Fibroblast of the aortic adventitia (primary cell): ENCODE results near the gene DOCK4. TPM values are rescaled to one million over a fixed set of nuclear protein-coding genes. Genes with fewer than 3 reads are reported as not detected.

Experiments used
- DNase-seq: peaks from one replicate; pipeline ENCODE4 v3.0.0-alpha.2; 2010; ENCODE audit warnings: low read depth
- H3K4me3 ChIP-seq: 2 replicates; pipeline ENCODE4 v1.5.1; 2011; ENCODE audit warnings: low read depth, mild to moderate bottlenecking, control low read depth, low read length, moderate library complexity
- CTCF ChIP-seq: IDR thresholded peaks from 2 replicates; pipeline ENCODE4 v1.5.1; 2011; ENCODE audit warnings: mild to moderate bottlenecking, low read length, control low read depth, inconsistent platforms; ENCODE audit not compliant: insufficient read depth
- total RNA-seq: library from RNA; depleted of rRNA; stranded (reverse); fragments of >200 nt; gene quantifications from 2 replicates; pipeline ENCODE4 v1.2.3, GENCODE V29; 2012; ENCODE audit warnings: low replicate concordance

DOCK4 gene
- total RNA-seq, 1 donor, result 25.9 TPM

GRCh38 chr7:112160130-112160770, 45.9 kb downstream of the DOCK4 start:
- TF ChIP-seq CTCF, result no peak
- peak; percentile 36 for DNase-seq
- H3K4me3 ChIP-seq, result no peak overlapping the region

GRCh38 chr7:112159351-112159750, 46.8 kb downstream of the DOCK4 start:
- DNase-seq, result no peak
- H3K4me3 ChIP-seq, result no peak overlapping the region
- no peak for TF ChIP-seq CTCF

- DNase-seq, result peak; percentile 59
- TF ChIP-seq CTCF, result no peak
- H3K4me3 ChIP-seq, result no peak overlapping the region
Observed at GRCh38 chr7:112157072-112157471, 49.1 kb downstream of the DOCK4 start.

GRCh38 chr7:112156412-112156811, 49.8 kb downstream of the DOCK4 start:
- DNase-seq, result no peak
- H3K4me3 ChIP-seq, result no peak overlapping the region
- no peak for TF ChIP-seq CTCF

- H3K4me3 ChIP-seq, result no peak overlapping the region
- TF ChIP-seq CTCF, result no peak
- no peak for DNase-seq
Observed at GRCh38 chr7:112154690-112155089, 51.5 kb downstream of the DOCK4 start.

GRCh38 chr7:112152186-112152585, 54.0 kb downstream of the DOCK4 start:
- H3K4me3 ChIP-seq, result no peak overlapping the region
- TF ChIP-seq CTCF, result no peak
- DNase-seq, result no peak
